Upper lobe of left lung (tissue), 6 donors: ENCODE data around the gene PPP1R18. TPM values are rescaled to one million over a fixed set of nuclear protein-coding genes. Genes with fewer than 3 reads are reported as not detected.
"Not testable (repeated sequence)": the region's sequence is repeated elsewhere in the genome, so short reads cannot be mapped to it uniquely, and the experiment has no call there.

ENCODE experiments used
- ATAC-seq, 2 donors: fragments of 200-7000 bp; cut with Tn5 transposase; one replicate each; pipeline ENCODE4 v1.9.1; 2022; ENCODE audit warnings: mild to moderate bottlenecking in 2 of 2, moderate library complexity in 2 of 2; ENCODE audit not compliant: low FRiP score in 2 of 2
- DNase-seq, 2 donors: peaks; one replicate each; pipeline ENCODE4 v3.0.0-alpha.2; 2019 to 2020
- H3K27ac ChIP-seq, 4 donors: fragments of 200-600 bp; sonication (generic); one replicate each; pipeline ENCODE4 v1.5.1; 2016 to 2019
- H3K27me3 ChIP-seq, 4 donors: fragments of 200-600 bp; sonication (generic); one replicate each; pipeline ENCODE4 v1.5.1; 2017 to 2019
- H3K36me3 ChIP-seq, 4 donors: fragments of 200-600 bp; sonication (generic); one replicate each; pipeline ENCODE4 v1.5.1; 2016 to 2019
- H3K4me1 ChIP-seq, 4 donors: fragments of 200-600 bp; sonication (generic); one replicate each; pipeline ENCODE4 v1.5.1; 2018 to 2019
- H3K4me3 ChIP-seq, 4 donors: fragments of 200-600 bp; sonication (generic); one replicate each; pipeline ENCODE4 v1.5.1; 2017 to 2019; ENCODE audit warnings: mild to moderate bottlenecking in 2 of 4, moderate library complexity in 1 of 4
- H3K9me3 ChIP-seq, 4 donors: fragments of 200-600 bp; sonication (generic); one replicate each; pipeline ENCODE4 v1.5.1; 2018 to 2019
- CTCF ChIP-seq, 6 experiments: fragments of 450-650 bp in 4 of 6; fragments of 200-600 bp in 2 of 6; sonication (generic) in 2 of 6; IDR thresholded peaks; one replicate each; pipeline ENCODE4 v1.5.1; 2016 to 2019; ENCODE audit warnings: antibody characterized with exemption in 6 of 6
- EP300 ChIP-seq, 4 donors: sonication (generic); formaldehyde crosslinking; IDR thresholded peaks; one replicate each; pipeline ENCODE4 v1.5.1; 2017; ENCODE audit warnings: antibody characterized with exemption in 4 of 4, control low read depth in 2 of 4
- POLR2A ChIP-seq, 4 donors: fragments of 450-650 bp; IDR thresholded peaks; one replicate each; pipeline ENCODE4 v1.5.1; 2016 to 2017; ENCODE audit warnings: antibody characterized with exemption in 4 of 4, mild to moderate bottlenecking in 2 of 4
- POLR2AphosphoS5 ChIP-seq, 2 donors: sonication (generic); formaldehyde crosslinking; IDR thresholded peaks; one replicate each; pipeline ENCODE4 v1.5.1; 2017; ENCODE audit warnings: antibody characterized with exemption in 2 of 2
- WGBS, 2 donors: methylation state at CpG; one replicate each; pipeline ENCODE4 v1.1.5; 2017 to 2018; 5-methylcytosine and 5-hydroxymethylcytosine counted together
- total RNA-seq, 6 donors: library from RNA; depleted of rRNA in 4 of 6; stranded (reverse); fragments of >200 nt in 4 of 6; gene quantifications; one replicate each; pipeline versions ENCODE4 v1.1.0 to v1.2.1, GENCODE V29; 2016 to 2021
- donor health status: DM: no; HTN: no; CAD: no; lungs with moderate emphysema.
- donor health status: DM: no; HTN: yes; CAD: no; lungs with severe emphysema.

PPP1R18 gene
- total RNA-seq, 6 donors from 2014 or later, result 23.5 to 103 (median 60.8) TPM

DNA sequence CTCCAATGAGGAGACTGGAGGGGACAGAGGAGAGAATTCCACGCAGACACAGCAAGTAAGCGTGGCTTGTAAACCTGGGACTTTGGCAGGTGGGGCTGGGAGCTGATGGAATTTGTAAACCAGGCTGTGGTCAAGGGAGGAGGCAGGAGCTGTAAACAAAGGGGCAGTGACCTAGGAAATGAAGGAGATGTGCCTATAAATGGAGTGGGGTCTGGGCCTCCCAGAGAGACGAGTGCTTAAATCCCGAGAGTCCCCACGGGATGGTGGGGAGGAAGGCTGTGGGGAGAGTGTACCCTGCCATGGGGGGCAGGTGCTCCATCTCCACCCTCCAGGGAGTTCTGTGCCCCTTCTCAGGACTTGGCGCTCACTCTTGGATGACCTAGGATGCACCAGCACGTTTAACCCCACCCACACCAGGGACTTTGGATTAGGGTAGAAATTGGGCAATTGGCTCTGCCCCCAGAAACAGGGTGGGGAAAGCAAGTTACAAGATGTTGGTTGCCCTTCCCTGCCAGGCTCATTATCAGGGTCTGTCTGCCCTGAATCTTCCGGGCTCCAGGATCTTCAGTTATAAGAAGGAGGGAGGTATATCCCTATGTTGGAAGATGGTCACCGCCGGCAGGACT is 9.7 kb downstream of the PPP1R18 start:
- DNase-seq (no peak), ATAC-seq (no peak)
- H3K4me3 ChIP-seq, result no peak overlapping the region
- no peak overlapping the region for H3K27ac ChIP-seq
- no peaks in the 10 kb centered on the region for H3K27me3 ChIP-seq
- H3K4me1 ChIP-seq, result peaks cover 39 to 47% (median 41%) of the 10 kb centered on the region in 4 donors
- H3K9me3 ChIP-seq, result no peaks in the 10 kb centered on the region
- H3K36me3 ChIP-seq, result peaks cover 4 to 55% (median 29%) of the 10 kb centered on the region in 4 donors
- 90 to 92% methylated on average over 7 to 10 of the region's 10 CpGs for WGBS, 2 donors
- TF ChIP-seq POLR2AphosphoS5 (IDR thresholded peaks at IDR 0.05) (no peak), EP300 (IDR thresholded peaks at IDR 0.05) (no peak), CTCF (IDR thresholded peaks at IDR 0.05) (no peak), POLR2A (IDR thresholded peaks at IDR 0.05) (no peak)

- TF ChIP-seq CTCF (IDR thresholded peaks at IDR 0.05), result peak; percentile 79 to 90 (median 84)
- peak in 2 of 4 donors; percentile 38 to 69 for TF ChIP-seq POLR2A (IDR thresholded peaks at IDR 0.05)
- peak; percentile 82 to 90 for TF ChIP-seq POLR2AphosphoS5 (IDR thresholded peaks at IDR 0.05)
- no peak for TF ChIP-seq EP300 (IDR thresholded peaks at IDR 0.05)
- peaks cover 18 to 25% (median 18%) of the 10 kb centered on the region in 4 donors for H3K4me1 ChIP-seq
- DNase-seq (peak; percentile 92 to 94), ATAC-seq (peak; percentile 95 to 97)
- peak within 1 kb of the TSS; percentile 82 to 98 (median 90) for H3K4me3 ChIP-seq
- H3K36me3 ChIP-seq, result peaks cover 4 to 54% (median 39%) of the 10 kb centered on the region in 4 donors
- no peaks in the 10 kb centered on the region for H3K9me3 ChIP-seq
- peak within 1 kb of the TSS; percentile 66 to 90 (median 82) for H3K27ac ChIP-seq
- 1% methylated on average over 23 to 47 of the region's 57 CpGs for WGBS, 2 donors
- H3K27me3 ChIP-seq, result no peaks in the 10 kb centered on the region
These were observed 13.8 kb downstream of the PPP1R18 start, which contains the start of gene DHX16 for GRCh38 chr6:30672445-30673253. Gene DHX16 (minus strand): TSS chr6:30673006. CDS start chr6:30672841, 165 bp downstream.

DNA sequence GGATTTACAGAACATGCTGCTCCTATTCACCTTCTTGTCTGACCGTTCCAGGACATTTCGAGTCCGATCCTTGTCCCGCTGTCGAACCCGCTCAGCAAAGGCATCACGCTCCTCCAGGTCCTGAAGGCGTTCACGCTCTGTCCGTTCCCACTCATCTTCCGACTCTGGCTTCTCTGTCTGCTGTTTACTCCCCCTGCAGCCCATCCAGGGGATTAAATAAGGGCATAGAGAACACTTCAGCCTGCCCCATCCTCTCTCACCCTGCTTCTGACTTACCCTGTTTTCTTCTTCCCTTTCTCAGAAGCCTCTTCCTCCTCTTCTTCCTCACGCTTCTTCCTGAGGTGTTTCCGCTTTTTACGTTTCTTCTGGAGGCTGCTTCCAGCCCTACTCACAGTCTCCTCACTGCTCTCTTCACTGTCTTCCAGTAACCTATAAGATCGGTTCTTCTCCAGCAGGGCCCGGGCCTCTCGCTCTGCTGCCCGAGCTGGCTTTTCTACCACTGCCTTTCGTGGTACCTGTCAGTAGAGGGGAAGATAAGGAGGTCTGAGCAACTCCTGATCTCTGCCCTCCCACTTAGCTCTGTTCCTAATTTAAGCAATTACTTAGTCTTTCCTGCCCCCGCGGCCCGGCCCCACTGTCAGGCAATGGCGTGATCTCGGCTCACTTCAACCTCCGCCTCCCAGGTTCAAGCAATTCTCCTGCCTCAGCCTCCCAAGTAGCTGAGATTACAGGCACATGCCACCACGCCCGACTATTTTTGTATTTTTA is 15.5 kb downstream of the PPP1R18 start:
- peaks cover 18 to 25% (median 18%) of the 10 kb centered on the region in 4 donors for H3K4me1 ChIP-seq
- H3K27ac ChIP-seq, result no peak overlapping the region
- H3K9me3 ChIP-seq, result no peaks in the 10 kb centered on the region
- peak overlapping the region in 1 of 4 donors; percentile 95 for H3K4me3 ChIP-seq
- H3K36me3 ChIP-seq, result peaks cover 0 to 54% (median 33%) of the 10 kb centered on the region in 4 donors
- WGBS, 2 donors, result 83 to 90% methylated on average over 26 to 27 of the region's 27 CpGs
- DNase-seq (peak in 1 of 2 donors; percentile 62), ATAC-seq (no peak)
- no peak for TF ChIP-seq EP300 (IDR thresholded peaks at IDR 0.05)
- no peak for TF ChIP-seq POLR2A (IDR thresholded peaks at IDR 0.05)
- TF ChIP-seq CTCF (IDR thresholded peaks at IDR 0.05), result no peak
- no peak for TF ChIP-seq POLR2AphosphoS5 (IDR thresholded peaks at IDR 0.05)
- H3K27me3 ChIP-seq, result no peaks in the 10 kb centered on the region

DNA sequence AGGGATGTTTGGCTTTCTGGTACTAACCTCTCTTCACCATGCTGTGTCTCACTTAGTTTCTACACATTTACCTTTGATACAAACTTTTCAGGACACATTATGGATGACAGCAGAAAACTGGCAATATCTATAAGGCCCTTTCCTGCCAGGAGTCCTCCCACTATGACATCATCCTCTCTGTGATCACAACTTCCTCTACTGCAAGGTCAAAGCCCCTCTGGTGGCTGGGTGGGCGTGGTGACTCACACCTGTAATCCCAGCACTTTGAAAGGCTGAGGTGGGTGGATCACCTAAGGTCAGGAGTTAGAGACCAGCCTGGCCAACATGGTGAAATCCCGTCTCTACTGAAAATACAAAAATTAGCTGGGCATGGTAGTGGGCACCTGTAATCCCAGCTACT is 20.1 kb downstream of the PPP1R18 start:
- peaks cover 25 to 98% (median 77%) of the 10 kb centered on the region in 4 donors for H3K36me3 ChIP-seq
- not testable (repeated sequence) for ATAC-seq, H3K27me3 ChIP-seq, H3K27ac ChIP-seq, H3K4me3 ChIP-seq, DNase-seq, H3K4me1 ChIP-seq, H3K9me3 ChIP-seq
- 90 to 100% methylated on average over 2 of the region's 2 CpGs for WGBS, 2 donors
